Effector memory CD8-positive, alpha-beta T cell (primary cell): Measurements from ENCODE around the gene ATP1A4.
A peak's percentile ranks its signal among the peaks of the same experiment; 100 is the strongest.
"Not testable (repeated sequence)": the region's sequence is repeated elsewhere in the genome, so short reads cannot be mapped to it uniquely, and the experiment has no call there.

Experiments used
- ATAC-seq: fragments of 150-1000 bp; cut with Tn5 transposase; replicated peaks from 2 replicates; pipeline ENCODE4 v1.10.0; 2021; ENCODE audit warnings: mild to moderate bottlenecking, moderate library complexity
- DNase-seq, 3 experiments: peaks; one replicate each; pipeline ENCODE4 v3.0.0; 2021
- H3K27ac Mint-ChIP-seq, 2 donors: one replicate each; pipeline ENCODE4 v1.8.0; 2022; ENCODE audit warnings: mild to moderate bottlenecking in 2 of 2, mixed read lengths in 2 of 2, moderate library complexity in 2 of 2
- H3K27me3 Mint-ChIP-seq, 2 donors: one replicate each; pipeline ENCODE4 v1.8.0; 2022; ENCODE audit warnings: mixed read lengths in 2 of 2
- H3K36me3 Mint-ChIP-seq: one replicate; pipeline ENCODE4 v1.8.0; 2022; ENCODE audit warnings: mild to moderate bottlenecking, moderate library complexity, mixed read lengths; ENCODE audit not compliant: insufficient read depth
- H3K4me1 Mint-ChIP-seq, 2 donors: one replicate each; pipeline ENCODE4 v1.8.0; 2022; ENCODE audit warnings: low read depth in 2 of 2, mixed read lengths in 2 of 2
- H3K4me3 Mint-ChIP-seq, 2 donors: one replicate each; pipeline ENCODE4 v1.8.0; 2022; ENCODE audit warnings: mild to moderate bottlenecking in 2 of 2, mixed read lengths in 2 of 2, moderate library complexity in 2 of 2
- H3K9me3 Mint-ChIP-seq, 2 donors: one replicate each; pipeline ENCODE4 v1.8.0; 2022; ENCODE audit warnings: mixed read lengths in 2 of 2
- total RNA-seq, 9 experiments: gene quantifications; one replicate each; lab custom pipeline; 2026; lab: John Stamatoyannopoulos, UW

Gene ATP1A4
- 0 to 0.20 (median 0) reads per million in 9 experiments for total RNA-seq

DNA sequence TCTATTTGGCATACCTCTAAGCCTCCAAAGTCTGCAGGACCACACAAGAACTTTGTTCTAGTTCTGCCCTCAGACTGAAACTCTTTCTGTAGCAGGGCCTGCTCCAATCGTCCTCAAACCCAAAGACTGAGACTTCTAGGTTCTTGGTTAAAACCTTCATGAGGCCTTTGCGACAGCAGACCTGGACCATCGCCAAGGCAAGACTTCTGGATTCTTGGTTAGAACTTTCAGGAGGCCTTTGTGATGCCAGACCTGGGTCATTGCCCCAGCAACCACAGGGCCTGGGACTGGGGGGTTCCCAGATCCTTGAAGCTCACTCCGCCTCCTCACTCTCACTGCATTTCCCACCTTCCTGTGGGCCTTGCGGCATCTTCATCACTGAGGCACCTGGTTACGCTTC, at the start of gene ATP1A4:
Gene ATP1A4, plus strand, starts transcription at position 301 of the 400 bp plus-strand sequence. CDS start 438 bp downstream, outside the sequence.
- no peak for DNase-seq
- Mint-ChIP-seq H3K4me3 (no peak within 1 kb of the TSS), H3K36me3 (no peaks in the 10 kb centered on the region), H3K9me3 (no peaks in the 10 kb centered on the region), H3K27ac (no peak within 1 kb of the TSS), H3K4me1 (no peaks in the 10 kb centered on the region), H3K27me3 (peaks cover 15 to 31% of the 10 kb centered on the region in 2 donors)
- ATAC-seq, result no peak

DNA sequence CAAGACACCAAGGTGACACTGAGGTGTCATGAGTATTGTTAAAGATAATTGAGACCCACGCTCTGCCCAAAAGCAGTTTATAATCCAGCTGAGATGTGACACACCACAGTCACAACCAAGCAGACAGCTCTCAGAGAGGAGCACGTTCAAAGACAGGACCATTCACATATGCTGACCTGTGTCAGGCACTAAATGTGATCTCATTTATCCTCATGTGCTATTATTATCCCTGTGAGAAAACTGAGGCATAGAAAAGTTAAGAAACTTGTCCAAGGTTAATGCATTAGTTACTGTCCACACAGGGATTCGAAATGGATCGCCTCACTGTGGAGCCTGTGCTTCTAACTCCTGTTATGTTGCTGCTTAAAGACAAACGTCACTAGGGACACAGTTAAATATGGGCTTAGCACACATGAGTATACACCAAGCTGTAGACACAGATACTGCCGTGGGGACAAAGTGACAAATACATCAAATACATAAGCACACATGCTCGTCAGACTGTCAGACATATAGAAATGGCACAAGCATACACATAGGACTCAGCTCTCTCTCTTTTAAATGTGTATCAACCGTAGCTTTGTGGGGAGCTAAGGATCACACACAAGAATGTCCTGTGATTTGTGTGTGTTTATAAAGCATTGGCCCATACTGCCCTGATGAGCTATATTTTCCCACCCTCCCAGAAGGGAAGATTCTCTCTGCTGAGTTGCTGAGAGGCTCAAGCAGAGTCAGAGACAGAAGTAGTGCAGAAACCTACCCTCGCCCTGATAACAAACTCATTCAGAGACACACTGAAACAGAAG, 49.5 kb upstream of the ATP1A4 start:
- Mint-ChIP-seq H3K4me1 (peaks cover 24 to 29% of the 10 kb centered on the region in 2 donors), H3K36me3 (peaks cover 28% of the 10 kb centered on the region), H3K27me3 (peaks cover 0 to 6% of the 10 kb centered on the region in 2 donors), H3K4me3 (no peak overlapping the region), H3K9me3 (no peaks in the 10 kb centered on the region), H3K27ac (peak overlapping the region; percentile 88 to 96)
- no peak for DNase-seq
- ATAC-seq, result no peak

DNA sequence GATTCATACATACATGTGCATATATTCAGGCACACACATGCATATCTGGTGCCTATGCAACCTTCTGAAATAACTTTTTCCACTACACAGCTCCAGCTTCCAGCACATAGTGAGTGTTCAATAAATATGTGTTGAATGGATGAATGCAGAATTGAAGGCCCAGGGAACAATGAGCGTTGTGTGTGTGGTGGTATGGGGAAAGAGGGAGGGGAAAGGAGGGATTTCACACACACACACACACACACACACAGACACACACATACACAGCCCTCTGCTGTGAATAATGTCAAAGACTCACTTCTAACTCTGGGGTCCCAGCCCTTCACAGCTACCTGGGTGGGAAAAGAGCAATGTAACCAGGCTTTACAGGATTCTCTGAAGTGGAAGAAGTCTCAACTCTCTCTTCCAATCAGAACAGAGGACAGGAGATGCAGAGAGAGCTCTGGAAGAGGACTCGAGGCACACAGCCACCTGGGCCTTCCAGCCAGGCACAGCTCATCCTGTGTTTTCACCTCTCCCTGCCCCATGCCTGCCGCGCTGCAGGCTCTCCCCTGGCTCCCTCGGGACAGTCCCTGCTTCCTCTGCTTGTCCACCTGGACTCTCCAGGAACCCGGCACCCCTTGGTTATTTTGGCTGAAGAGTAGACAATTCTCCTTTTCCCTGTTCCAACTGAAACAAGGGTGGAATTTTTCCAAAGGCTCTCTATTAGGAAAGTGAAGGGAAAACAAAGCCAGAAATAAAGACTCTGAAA, 47.6 kb upstream of the ATP1A4 start:
- Mint-ChIP-seq H3K27ac (peak overlapping the region in 1 of 2 donors; percentile 15), H3K9me3 (no peaks in the 10 kb centered on the region), H3K36me3 (peaks cover 13% of the 10 kb centered on the region), H3K4me1 (peaks cover 15 to 20% of the 10 kb centered on the region in 2 donors), H3K27me3 (peaks cover 3 to 8% of the 10 kb centered on the region in 2 donors), H3K4me3 (no peak overlapping the region)
- ATAC-seq, result no peak
- DNase-seq, result no peak

DNA sequence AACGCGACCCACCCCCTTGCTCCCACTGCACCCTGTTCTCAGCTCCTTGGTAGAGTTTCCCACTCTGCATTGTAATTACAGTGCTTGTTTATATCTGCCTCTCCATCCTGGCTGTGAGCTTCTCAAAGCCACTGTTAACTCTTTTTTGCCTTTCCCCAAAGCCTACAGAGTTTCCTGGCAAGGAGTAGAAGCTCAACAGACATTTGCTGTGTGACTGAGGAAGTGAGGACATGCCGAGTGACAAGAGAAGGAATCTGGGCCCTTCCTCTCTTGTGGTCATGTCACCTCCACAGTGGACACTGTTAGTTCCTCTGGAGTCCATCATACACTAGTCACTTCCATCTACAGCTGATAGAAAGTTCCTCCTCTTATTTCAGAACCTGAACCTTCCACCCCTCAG, 46.9 kb upstream of the ATP1A4 start:
- DNase-seq (no peak), ATAC-seq (no peak)
- Mint-ChIP-seq H3K27me3 (peaks cover 10 to 13% of the 10 kb centered on the region in 2 donors), H3K9me3 (no peaks in the 10 kb centered on the region), H3K4me1 (peaks cover 11 to 16% of the 10 kb centered on the region in 2 donors), H3K36me3 (peaks cover 8% of the 10 kb centered on the region), H3K27ac (peak overlapping the region in 1 of 2 donors; percentile 15), H3K4me3 (no peak overlapping the region)

DNA sequence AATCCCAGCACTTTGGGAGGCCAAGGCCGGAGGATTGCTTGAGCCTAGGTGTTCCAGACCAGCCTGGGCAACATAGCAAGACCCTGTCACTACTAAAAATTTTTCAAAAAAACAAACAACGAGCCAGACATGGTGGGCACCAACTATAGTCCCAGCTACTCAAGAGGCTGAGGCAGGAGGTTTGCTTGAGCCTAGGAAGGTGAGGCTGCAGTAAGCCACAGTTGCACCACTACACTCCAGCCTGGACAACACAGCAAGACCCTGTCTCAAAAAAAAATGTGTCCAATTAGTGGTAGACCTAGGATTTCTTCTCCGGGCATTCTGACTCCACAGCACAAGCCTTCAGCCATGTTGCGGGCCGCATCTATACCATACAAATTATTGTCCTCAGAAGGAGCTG, 46.2 kb upstream of the ATP1A4 start:
- Mint-ChIP-seq H3K27me3 (peaks cover 13 to 17% of the 10 kb centered on the region in 2 donors), H3K27ac (no peak overlapping the region)

DNA sequence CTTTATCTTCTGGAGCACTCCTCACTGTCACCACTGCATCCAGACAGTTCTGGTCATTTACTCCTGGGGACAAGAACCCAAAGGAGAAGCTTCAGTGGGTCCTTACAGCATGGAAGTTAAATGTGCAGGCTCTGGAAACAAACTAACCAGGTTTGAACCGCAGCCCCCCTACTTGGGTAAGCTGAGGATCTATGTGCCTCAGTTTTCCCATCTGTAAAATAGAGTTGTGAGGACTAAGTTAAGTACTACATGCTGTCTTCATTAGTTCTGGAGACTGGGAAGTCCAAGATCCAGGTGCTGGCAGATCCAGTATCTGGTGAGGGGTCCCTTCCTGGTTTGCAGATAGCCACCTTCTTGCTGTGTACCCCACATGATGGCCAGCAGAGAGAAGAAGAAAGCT, 43.9 kb upstream of the ATP1A4 start:
- ATAC-seq, result no peak
- Mint-ChIP-seq H3K36me3 (no peaks in the 10 kb centered on the region), H3K27ac (no peak overlapping the region), H3K4me3 (no peak overlapping the region), H3K27me3 (peaks cover 22 to 32% of the 10 kb centered on the region in 2 donors), H3K9me3 (no peaks in the 10 kb centered on the region), H3K4me1 (peaks cover 3 to 8% of the 10 kb centered on the region in 2 donors)
- DNase-seq, result no peak

More for the DNA sequence above, 46.2 kb upstream of the ATP1A4 start:
- H3K36me3 Mint-ChIP-seq, result peaks cover 8% of the 10 kb centered on the region
- H3K9me3 Mint-ChIP-seq, result no peaks in the 10 kb centered on the region
- ATAC-seq (no peak), DNase-seq (no peak)
- peaks cover 9 to 14% of the 10 kb centered on the region in 2 donors for H3K4me1 Mint-ChIP-seq
- no peak overlapping the region for H3K4me3 Mint-ChIP-seq

DNA sequence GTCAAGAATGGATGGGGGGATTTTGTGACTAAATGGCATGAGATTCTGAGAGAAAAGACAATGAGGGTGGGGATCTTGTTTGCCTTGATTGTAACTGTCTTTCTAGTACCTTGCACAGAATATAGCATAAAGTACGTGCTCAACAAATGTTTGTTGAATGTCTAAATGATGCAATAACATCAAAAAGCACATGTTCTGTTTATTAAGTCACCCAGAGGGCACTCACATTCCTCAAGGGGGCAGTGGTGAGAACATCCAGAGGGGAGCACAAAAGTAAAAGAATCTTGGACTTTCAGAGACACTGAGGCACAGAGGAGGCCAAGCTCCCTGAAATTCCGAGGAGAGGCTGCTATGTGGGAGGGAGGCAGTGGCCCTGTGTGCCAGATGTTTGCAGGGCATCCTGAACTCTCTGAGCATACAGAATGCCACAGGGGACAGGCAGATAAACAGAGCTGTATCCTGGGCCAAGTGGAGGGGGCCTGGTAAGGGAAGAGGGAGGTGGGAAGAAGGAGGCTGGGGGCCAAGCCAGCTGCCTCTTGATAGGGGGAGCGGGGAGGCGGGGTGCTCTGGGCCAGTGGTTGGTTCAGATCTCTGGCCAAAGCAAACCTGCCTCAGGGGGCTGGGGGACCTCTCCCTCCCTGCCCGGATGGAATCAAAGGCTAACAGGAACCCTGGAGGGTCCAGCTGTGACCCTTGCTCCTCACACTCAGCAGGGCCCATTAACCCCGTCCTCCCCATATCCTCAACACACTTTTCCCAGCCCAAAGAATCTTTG, 42.3 kb upstream of the ATP1A4 start:
- Mint-ChIP-seq H3K27ac (no peak overlapping the region), H3K36me3 (no peaks in the 10 kb centered on the region), H3K4me3 (no peak overlapping the region), H3K9me3 (no peaks in the 10 kb centered on the region), H3K27me3 (peaks cover 22 to 48% of the 10 kb centered on the region in 2 donors), H3K4me1 (peaks cover 2 to 3% of the 10 kb centered on the region in 2 donors)
- ATAC-seq, result peak; percentile 32
- DNase-seq, result peak; percentile 12 to 27 (median 25)

DNA sequence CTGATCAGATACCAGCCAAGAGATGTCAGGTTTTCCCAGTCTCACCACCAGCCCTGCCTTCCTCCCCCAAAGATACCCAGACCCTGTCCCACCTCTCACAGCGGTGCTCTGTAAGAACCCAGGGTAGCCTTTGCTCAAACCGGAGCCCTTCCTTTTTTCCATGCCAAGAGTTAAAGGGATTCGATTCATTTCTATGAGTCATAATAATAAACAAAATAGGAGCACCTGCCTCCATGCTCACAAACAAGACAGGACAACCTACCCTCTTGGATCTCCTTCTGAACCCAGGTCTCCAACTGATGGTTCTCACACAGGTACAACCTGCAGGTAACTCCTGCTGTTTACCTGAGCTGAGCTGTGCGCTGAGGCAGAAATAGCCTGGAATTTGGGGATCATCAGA, 41.7 kb upstream of the ATP1A4 start:
- H3K27me3 Mint-ChIP-seq, result peaks cover 26 to 54% of the 10 kb centered on the region in 2 donors
- no peak overlapping the region for H3K4me3 Mint-ChIP-seq
- H3K9me3 Mint-ChIP-seq, result no peaks in the 10 kb centered on the region
- no peaks in the 10 kb centered on the region for H3K36me3 Mint-ChIP-seq
- H3K4me1 Mint-ChIP-seq, result peaks cover 2 to 3% of the 10 kb centered on the region in 2 donors
- H3K27ac Mint-ChIP-seq, result no peak overlapping the region
- ATAC-seq (no peak), DNase-seq (no peak)

DNA sequence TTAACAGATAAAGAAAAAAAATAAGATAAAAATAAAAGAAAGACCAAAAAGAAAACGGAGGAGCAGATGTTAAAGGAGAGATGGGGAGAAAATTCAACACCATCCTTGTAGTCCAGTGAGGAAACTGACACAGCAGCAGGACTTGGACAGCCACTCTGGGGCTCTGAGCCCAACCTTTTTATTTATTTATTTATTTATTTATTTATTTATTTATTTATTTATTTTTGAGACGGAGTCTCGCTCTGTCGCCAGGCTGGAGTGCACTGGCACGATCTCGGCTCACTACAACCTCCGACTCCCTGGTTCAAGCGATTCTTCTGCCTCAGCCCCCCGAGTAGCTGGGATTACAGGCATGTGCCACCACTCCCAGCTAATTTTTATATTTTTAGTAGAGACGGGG, 39.9 kb upstream of the ATP1A4 start:
- H3K27me3 Mint-ChIP-seq, result peaks cover 37 to 71% of the 10 kb centered on the region in 2 donors
- ATAC-seq, H3K27ac Mint-ChIP-seq, H3K4me1 Mint-ChIP-seq, DNase-seq, H3K36me3 Mint-ChIP-seq, H3K4me3 Mint-ChIP-seq, H3K9me3 Mint-ChIP-seq: not testable (repeated sequence)

DNA sequence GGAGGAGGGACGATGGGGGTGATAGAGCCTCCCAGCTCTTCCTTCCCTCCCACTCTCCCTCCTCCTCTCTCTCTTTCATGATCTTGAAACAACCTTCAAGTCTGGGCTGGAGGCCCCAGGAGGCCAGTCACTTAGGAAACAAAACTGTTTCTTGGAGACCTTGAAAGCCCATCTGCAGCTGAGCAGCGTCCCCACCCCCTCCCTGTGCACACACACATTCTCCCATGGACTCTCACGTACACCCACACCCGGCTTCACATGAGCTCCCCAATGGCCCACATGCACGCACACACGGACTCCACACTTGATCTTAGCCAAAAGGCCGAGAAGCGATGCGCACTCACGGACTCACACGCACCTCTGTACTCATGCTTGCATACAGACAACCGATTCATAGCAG, 39.0 kb upstream of the ATP1A4 start:
- no peak for ATAC-seq
- Mint-ChIP-seq H3K4me3 (no peak overlapping the region), H3K27ac (no peak overlapping the region), H3K4me1 (peaks cover 2 to 3% of the 10 kb centered on the region in 2 donors), H3K36me3 (no peaks in the 10 kb centered on the region), H3K9me3 (no peaks in the 10 kb centered on the region), H3K27me3 (peaks cover 43 to 80% of the 10 kb centered on the region in 2 donors)
- DNase-seq, result no peak

DNA sequence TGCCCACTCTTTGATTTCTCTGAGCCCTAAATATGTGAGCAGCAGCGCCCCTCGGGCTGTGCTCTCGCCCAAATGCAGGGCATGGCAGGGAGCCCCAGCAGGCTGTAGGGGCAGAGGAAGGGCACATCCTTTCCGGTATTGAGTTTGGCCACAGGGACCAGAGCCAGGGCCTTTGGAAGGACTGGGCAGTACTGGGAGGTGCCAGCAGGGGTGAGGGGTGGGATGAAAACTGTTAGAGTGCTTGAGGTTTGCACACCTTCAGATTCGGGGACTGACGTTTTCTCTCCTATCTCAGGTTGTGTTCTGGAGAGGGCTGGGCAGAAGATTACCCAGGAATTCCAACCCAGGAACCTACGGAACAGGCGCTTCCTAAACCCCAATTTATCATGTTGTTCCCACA, 38.0 kb upstream of the ATP1A4 start:
- Mint-ChIP-seq H3K27me3 (peaks cover 43 to 86% of the 10 kb centered on the region in 2 donors), H3K27ac (no peak overlapping the region), H3K4me3 (no peak overlapping the region), H3K9me3 (no peaks in the 10 kb centered on the region), H3K36me3 (no peaks in the 10 kb centered on the region), H3K4me1 (peaks cover 2 to 3% of the 10 kb centered on the region in 2 donors)
- ATAC-seq (no peak), DNase-seq (no peak)

DNA sequence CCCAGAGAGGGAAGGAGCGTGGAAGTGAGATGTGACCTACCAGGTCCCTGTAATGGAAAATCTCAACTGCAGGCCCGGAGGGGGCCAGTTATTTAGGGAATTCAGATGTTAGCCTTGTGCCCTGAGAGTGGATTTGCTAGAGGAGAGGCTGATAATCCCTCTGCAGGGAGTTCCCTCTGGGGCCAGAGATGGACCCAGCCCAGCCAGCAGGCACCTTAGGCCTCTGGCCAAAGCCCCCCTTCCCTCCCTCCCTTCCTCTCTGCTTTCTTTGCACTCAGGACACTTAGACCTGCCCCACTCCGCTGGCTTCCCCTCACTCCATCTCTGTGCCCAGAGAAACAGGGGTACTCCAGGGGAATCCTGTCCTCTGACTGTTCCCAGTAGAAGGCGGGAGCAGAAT, 37.3 kb upstream of the ATP1A4 start:
- no peak overlapping the region for H3K27ac Mint-ChIP-seq
- DNase-seq (no peak), ATAC-seq (no peak)
- H3K4me3 Mint-ChIP-seq, result no peak overlapping the region
- H3K4me1 Mint-ChIP-seq, result peaks cover 0 to under 1% of the 10 kb centered on the region in 2 donors
- no peaks in the 10 kb centered on the region for H3K36me3 Mint-ChIP-seq
- H3K27me3 Mint-ChIP-seq, result peaks cover 39 to 83% of the 10 kb centered on the region in 2 donors
- no peaks in the 10 kb centered on the region for H3K9me3 Mint-ChIP-seq
